Panc1 (cell line): ENCODE measurements around the gene ZNF845. TPM values are rescaled to one million over a fixed set of nuclear protein-coding genes. Genes with fewer than 3 reads are reported as not detected.
"Not testable (repeated sequence)": the region's sequence is repeated elsewhere in the genome, so short reads cannot be mapped to it uniquely, and the experiment has no call there.

ENCODE experiments used
- ATAC-seq: fragments of 200-7000 bp; cut with Tn5 transposase; 2 replicates; pipeline ENCODE4 v1.9.1; 2020; ENCODE audit warnings: mild to moderate bottlenecking, moderate library complexity
- BruUV-seq: library from RNA; stranded (reverse); fragments of 400-500 nt; replicated peaks from 2 replicates; lab custom pipeline; 2021; lab: Mats Ljungman, UMichigan
- CTCF ChIA-PET: fragments of 300-600 bp; sonication (Branson Sonifier 250); formaldehyde crosslinking; loops from one replicate; lab custom pipeline; 2022; ENCODE audit warnings: antibody characterized with exemption; lab: Charles Lee
- POLR2A ChIA-PET: fragments of 300-600 bp; sonication (Branson Sonifier 250); formaldehyde crosslinking; loops from one replicate; lab custom pipeline; 2022; ENCODE audit warnings: antibody characterized with exemption; lab: Charles Lee
- DNase-seq: peaks from one replicate; pipeline ENCODE4 v3.0.0-alpha.2; 2010; ENCODE audit warnings: low read depth, low spot score
- H3K27ac ChIP-seq: 2 replicates; pipeline ENCODE4 v1.5.1; 2011; ENCODE audit warnings: mild to moderate bottlenecking, low read length, inconsistent platforms
- H3K27me3 ChIP-seq: fragments of 200-500 bp; sonication (Bioruptor generic); 2 replicates; pipeline ENCODE4 v1.6.0; 2014; ENCODE audit warnings: low read length, inconsistent platforms; ENCODE audit not compliant: control insufficient read depth, insufficient read depth
- H3K36me3 ChIP-seq: fragments of 200-500 bp; sonication (Bioruptor generic); 2 replicates; pipeline ENCODE4 v1.5.1; 2014; ENCODE audit warnings: inconsistent platforms, mild to moderate bottlenecking, low read length, moderate library complexity; ENCODE audit not compliant: control insufficient read depth, insufficient read depth
- H3K4me1 ChIP-seq: 2 replicates; pipeline ENCODE4 v1.5.1; 2011; ENCODE audit warnings: inconsistent platforms, mild to moderate bottlenecking, low read length, moderate library complexity; ENCODE audit not compliant: control insufficient read depth, insufficient read depth
- H3K4me3 ChIP-seq, 2 experiments: 2 replicates each; pipeline ENCODE4 v1.5.1; 2011 to 2012; ENCODE audit warnings: low read depth in 2 of 2, low read length in 2 of 2, mild to moderate bottlenecking in 2 of 2, inconsistent platforms in 1 of 2, moderate library complexity in 1 of 2
- H3K9me3 ChIP-seq: fragments of 200-500 bp; sonication (Bioruptor generic); 2 replicates; pipeline ENCODE4 v1.5.1; 2014; ENCODE audit warnings: low read depth, mild to moderate bottlenecking, inconsistent platforms, low read length, moderate library complexity; ENCODE audit not compliant: control insufficient read depth, insufficient read depth
- CTCF ChIP-seq: fragments of 450-650 bp; IDR thresholded peaks from 2 replicates; pipeline ENCODE4 v1.5.1; 2017; ENCODE audit warnings: mild to moderate bottlenecking
- POLR2AphosphoS5 ChIP-seq: IDR thresholded peaks from 2 replicates; pipeline ENCODE4 v1.6.1; 2012; ENCODE audit warnings: mild to moderate bottlenecking, low read depth, low read length, moderate library complexity
- REST ChIP-seq, 2 experiments: IDR thresholded peaks; 2 replicates each; pipeline ENCODE4 v1.6.1; 2011 to 2012; ENCODE audit warnings: low read depth in 2 of 2, control low read depth in 1 of 2, low read length in 1 of 2, mild to moderate bottlenecking in 1 of 2, moderate library complexity in 1 of 2; ENCODE audit not compliant: insufficient read depth in 1 of 2
- SIN3A ChIP-seq: IDR thresholded peaks from 2 replicates; pipeline ENCODE4 v1.6.1; 2012; ENCODE audit warnings: low read depth, mild to moderate bottlenecking, low read length, moderate library complexity, borderline replicate concordance; ENCODE audit not compliant: insufficient read depth
- TCF7L2 ChIP-seq: IDR thresholded peaks from 2 replicates; pipeline ENCODE4 v1.6.1; 2011; ENCODE audit warnings: mild to moderate bottlenecking, low read depth, low read length, inconsistent platforms
- in situ Hi-C: cut with HindIII; loops from 2 replicates; pipeline ENCODE4 v1.10.0; 2016; ENCODE audit warnings: low sequenced_read_pairs, low pct_unique_long_range_greater_than_20kb
- intact Hi-C: fragments of 100-400 bp; cut with micrococcal nuclease; formaldehyde crosslinking; loops from one replicate; pipeline ENCODE4 v1.10.0; 2022; ENCODE audit not compliant: unreplicated experiment
- total RNA-seq: library from RNA; stranded (reverse); gene quantifications from one replicate; pipeline ENCODE4 v1.2.1, GENCODE V29; 2021; ENCODE audit not compliant: unreplicated experiment

The ZNF845 gene
- total RNA-seq, 1 experiment from 2014 or later = 12.3 TPM

GRCh38 chr19:53290758-53291549 lies 42.6 kb upstream of the ZNF845 start:
- in situ Hi-C loops = no loop called here
- CTCF ChIA-PET = no interaction called here

GRCh38 chr19:53294786-53295441 lies 38.6 kb upstream of the ZNF845 start:
- POLR2A ChIA-PET = no interaction called here
- TF ChIP-seq POLR2AphosphoS5 (no peak), TCF7L2 (no peak), SIN3A (no peak), CTCF (no peak), REST (IDR thresholded peaks at IDR 0.05; ENCODE audit: insufficient read depth in 1 of 2, low read depth in 2 of 2, low read length in 1 of 2) (no peak)
- no peak overlapping the region for H3K27ac ChIP-seq
- CTCF ChIA-PET = no interaction called here
- H3K36me3 ChIP-seq = no peaks in the 10 kb centered on the region
- H3K9me3 ChIP-seq = peaks cover 33% of the 10 kb centered on the region
- DNase-seq (no peak), ATAC-seq (no peak)
- H3K4me1 ChIP-seq = no peaks in the 10 kb centered on the region
- no peaks in the 10 kb centered on the region for H3K27me3 ChIP-seq
- BruUV-seq = no TSS peak
- intact Hi-C loops (no loop called here), in situ Hi-C loops (no loop called here)
- H3K4me3 ChIP-seq = no peak overlapping the region

More at GRCh38 chr19:53290758-53291549, 42.6 kb upstream of the ZNF845 start:
- no peaks in the 10 kb centered on the region for H3K27me3 ChIP-seq
- no peaks in the 10 kb centered on the region for H3K36me3 ChIP-seq
- no peak overlapping the region for H3K27ac ChIP-seq
- POLR2A ChIA-PET = no interaction called here
- H3K9me3 ChIP-seq = peaks cover 27% of the 10 kb centered on the region
- intact Hi-C loops = no loop called here
- DNase-seq (no peak), ATAC-seq (no peak)
- BruUV-seq = no TSS peak
- H3K4me1 ChIP-seq = no peaks in the 10 kb centered on the region
- H3K4me3 ChIP-seq = no peak overlapping the region
- TF ChIP-seq POLR2AphosphoS5 = no peak
- TF ChIP-seq CTCF = no peak

GRCh38 chr19:53301341-53301740 lies 32.2 kb upstream of the ZNF845 start:
- H3K27ac ChIP-seq, H3K9me3 ChIP-seq, ATAC-seq, POLR2A ChIA-PET, CTCF ChIA-PET, DNase-seq, in situ Hi-C loops, H3K36me3 ChIP-seq, H3K27me3 ChIP-seq, intact Hi-C loops, H3K4me1 ChIP-seq, BruUV-seq, H3K4me3 ChIP-seq: not testable (repeated sequence)
